ENCODE measurements around the gene ZNF627.
"Not testable (repeated sequence)": the region's sequence is repeated elsewhere in the genome, so short reads cannot be mapped to it uniquely, and the experiment has no call there.

The ZNF627 gene

GRCh38 chr19:11624069-11624463 lies 26.8 kb downstream of the ZNF627 start:
- DNase-seq (ENCODE audit: low read depth): peak; percentile 29

- no peak for DNase-seq (ENCODE audit: low read depth)
Measured at GRCh38 chr19:11626252-11626651, 29.0 kb downstream of the ZNF627 start.

GRCh38 chr19:11633223-11633622 lies 35.9 kb downstream of the ZNF627 start:
- DNase-seq (ENCODE audit: low read depth): no peak

DNA sequence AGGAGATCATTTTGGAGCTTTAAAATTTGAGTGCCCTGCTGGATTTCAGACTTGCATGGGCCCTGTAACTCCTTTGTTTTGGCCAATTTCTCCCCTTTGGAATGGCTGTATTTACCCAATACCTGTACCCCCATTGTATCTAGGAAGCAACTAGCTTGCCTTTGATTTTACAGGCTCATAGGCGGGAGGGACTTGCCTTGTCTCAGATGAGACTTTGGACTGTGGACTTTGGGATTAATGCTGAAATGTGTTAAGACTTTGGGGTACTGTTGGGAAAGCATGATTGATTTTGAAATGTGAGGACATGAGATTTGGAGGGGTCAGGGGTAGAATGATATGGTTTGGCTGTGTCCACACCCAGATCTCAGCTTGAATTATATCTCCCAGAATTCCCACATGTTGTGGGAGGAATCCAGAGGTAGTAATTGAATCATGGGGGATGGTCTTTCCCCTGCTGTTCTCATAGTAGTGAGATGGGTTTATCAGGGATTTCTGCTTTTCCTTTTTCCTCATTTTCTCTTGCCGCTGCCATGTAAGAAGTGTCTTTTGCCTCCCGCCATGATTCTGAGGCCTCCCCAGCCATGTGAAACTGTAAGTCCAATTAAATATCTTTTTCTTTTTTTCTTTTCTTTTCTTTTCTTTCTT lies 36.9 kb downstream of the ZNF627 start:
- not testable (repeated sequence) for DNase-seq (ENCODE audit: low read depth)

DNA sequence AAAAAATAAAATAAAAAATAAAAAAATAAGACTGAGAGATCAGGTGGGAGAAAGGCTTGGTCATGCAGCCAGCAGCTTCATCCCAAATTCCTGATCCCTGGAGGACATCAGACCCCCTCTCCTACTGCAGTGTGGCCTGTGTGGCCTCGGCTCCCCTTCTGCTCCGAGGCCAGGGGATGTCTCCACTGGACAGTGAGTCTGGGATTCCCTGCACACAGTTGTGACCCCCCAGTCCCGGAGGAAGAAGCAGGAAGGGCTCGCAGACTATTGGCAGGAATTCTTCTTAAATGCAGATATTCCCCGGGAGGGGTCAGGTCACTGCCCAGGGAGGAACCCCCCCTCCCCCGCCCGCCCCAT lies 41.9 kb downstream of the ZNF627 start:
- DNase-seq (ENCODE audit: low read depth): no peak

GRCh38 chr19:11639602-11640471 lies 42.6 kb downstream of the ZNF627 start:
- peak; percentile 97 for DNase-seq (ENCODE audit: low read depth)

DNA sequence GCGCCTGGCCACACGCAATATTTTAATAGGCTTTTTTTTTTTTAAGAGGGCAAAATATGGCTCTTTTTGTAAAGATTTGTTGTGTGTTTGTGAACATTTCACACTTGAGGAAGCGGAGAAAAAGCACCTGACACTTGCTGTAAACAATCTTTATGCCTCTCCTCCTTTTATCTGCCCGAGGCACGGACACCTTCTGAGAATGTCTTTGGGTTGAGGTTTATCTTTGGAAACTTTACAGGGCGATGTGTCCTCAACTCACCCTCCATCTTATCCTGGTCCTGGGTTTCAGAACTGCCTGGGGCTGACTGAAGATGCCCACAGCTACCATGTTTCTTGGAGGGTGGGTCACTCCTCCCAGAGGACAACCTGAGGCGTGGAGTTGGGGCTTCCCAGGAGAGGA lies 44.0 kb downstream of the ZNF627 start:
- no peak for DNase-seq (ENCODE audit: low read depth)

GRCh38 chr19:11642902-11643301 lies 45.6 kb downstream of the ZNF627 start:
- DNase-seq (ENCODE audit: low read depth): no peak

- DNase-seq (ENCODE audit: low read depth): no peak
Measured at GRCh38 chr19:11649941-11650340, 52.7 kb downstream of the ZNF627 start.

DNA sequence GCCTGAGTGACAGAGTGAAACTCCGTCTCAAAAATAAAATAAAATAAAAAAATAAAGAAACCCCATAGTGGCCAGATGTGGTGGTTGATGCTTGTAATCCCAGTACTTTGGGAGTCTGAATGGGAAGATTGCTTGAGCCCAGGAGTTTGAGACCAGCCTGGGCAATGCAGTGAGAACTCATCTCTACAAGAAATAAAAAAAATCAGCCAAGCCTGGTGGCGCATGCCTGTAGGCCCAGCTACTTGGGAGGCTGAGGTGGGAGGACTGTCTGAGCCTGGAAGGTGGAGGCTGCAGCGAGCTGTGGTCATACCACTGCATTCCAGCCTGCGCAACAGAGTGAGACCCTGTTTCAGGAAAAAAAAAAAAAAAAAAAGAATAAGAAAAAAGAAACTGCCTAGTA lies 53.8 kb downstream of the ZNF627 start:
- DNase-seq (ENCODE audit: low read depth): no peak

DNA sequence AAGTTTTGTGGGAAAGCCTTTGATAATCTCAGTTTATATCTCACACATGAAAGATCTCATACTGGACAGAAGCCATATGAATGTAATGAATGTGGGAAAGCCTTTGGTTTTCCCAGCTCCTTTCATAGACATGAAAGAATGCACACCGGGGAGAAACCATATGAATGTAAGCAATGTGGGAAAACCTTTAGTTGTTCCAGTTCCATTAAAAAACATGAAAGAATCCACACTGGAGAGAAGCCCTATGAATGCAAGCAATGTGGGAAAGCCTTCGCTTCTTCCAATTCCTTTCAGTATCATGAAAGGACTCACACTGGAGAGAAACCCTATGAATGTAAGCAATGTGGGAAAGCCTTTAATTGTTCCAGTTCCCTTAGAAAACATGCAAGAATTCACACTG lies 54.8 kb downstream of the ZNF627 start:
- no peak for DNase-seq (ENCODE audit: low read depth)

- no peak for DNase-seq (ENCODE audit: low read depth)
Measured at GRCh38 chr19:11652492-11652891, 55.2 kb downstream of the ZNF627 start.

- DNase-seq (ENCODE audit: low read depth): no peak
Measured at GRCh38 chr19:11656535-11656934, 59.3 kb downstream of the ZNF627 start.

DNA sequence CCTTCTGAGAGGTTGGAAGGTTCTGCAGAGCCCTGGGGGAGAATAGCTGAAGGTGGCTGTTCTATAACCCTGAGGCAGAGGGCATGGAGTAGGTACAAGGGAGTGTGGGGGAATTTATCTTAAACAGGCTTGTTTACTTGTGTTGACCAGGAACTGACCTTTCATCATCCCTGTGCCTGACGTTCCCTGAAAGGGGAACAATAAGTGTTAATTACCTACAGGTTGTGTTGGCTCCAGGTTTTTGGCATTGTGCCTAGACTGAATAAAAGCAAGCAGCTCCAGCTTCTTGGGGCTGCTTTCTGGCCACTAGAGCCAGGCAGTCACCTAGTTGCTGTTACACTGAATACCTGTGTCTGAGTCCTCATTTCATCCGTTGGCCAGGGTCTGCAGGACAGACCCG lies 60.0 kb downstream of the ZNF627 start:
- DNase-seq (ENCODE audit: low read depth): no peak

- DNase-seq (ENCODE audit: low read depth): no peak
Measured at GRCh38 chr19:11658970-11659369, 61.7 kb downstream of the ZNF627 start.

DNA sequence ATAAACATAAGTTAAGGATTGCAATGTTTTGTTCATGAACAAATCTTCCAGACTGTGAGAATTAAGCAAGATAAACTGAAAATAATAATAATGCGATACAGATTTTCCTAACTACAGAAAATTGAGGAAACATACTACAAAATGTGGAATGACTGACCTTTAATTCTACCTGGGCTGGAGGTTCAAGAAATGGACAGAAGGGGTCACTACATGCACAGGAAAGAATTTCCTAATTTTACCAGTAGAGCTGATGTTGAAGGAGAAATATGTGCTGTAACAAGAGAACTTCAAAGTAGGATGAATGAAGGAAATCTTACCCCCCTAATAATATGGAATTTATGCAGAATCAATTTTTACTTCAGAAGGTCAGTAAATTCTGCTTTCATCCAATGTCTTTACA lies 62.3 kb downstream of the ZNF627 start:
- peak; percentile 38 for DNase-seq (ENCODE audit: low read depth)

GRCh38 chr19:11662278-11662677 lies 65.0 kb downstream of the ZNF627 start:
- no peak for DNase-seq (ENCODE audit: low read depth)

DNA sequence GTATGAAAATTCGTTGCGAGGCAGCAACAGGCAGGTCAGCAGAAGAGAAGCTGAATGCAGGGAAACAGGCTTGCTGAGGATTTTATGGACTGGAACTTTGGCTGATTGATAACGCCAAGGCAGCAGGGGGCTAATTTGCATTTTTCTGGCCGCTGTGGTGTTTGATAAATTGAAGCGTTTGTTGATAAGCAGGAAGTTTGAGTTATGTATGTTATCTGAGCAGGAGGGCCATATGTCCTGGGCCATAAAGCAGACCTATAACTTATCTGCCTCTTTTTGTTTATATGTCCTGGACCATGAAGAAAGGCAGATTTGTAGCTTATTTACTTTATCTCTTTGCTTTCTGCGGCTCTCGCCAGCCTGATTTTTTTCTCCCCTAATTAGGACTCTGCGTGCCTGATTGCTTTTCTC lies 65.9 kb downstream of the ZNF627 start:
- DNase-seq (ENCODE audit: low read depth): no peak
